ENCODE data around the gene MMP13.

DNA sequence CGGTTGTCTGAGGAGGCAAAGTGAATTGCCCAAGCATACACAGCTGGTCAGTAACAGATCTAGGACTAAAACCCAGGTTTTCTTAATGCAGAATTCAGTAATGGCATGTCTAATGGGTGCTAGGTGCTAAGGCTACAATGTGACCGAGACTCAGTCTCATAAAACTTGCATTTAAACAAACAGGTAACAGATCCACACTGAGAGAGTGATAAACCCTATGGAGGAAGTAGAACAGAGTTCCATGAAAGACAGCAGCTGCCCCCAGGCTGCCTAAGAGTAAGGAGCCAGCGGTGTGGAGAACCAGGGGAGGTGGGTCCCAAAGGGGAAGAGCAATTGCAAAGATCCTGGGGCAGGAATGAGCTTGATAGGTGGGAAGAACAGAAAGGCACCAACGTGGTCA, 27.3 kb downstream of the MMP13 start:
- TF ChIP-seq, protein P1, sequence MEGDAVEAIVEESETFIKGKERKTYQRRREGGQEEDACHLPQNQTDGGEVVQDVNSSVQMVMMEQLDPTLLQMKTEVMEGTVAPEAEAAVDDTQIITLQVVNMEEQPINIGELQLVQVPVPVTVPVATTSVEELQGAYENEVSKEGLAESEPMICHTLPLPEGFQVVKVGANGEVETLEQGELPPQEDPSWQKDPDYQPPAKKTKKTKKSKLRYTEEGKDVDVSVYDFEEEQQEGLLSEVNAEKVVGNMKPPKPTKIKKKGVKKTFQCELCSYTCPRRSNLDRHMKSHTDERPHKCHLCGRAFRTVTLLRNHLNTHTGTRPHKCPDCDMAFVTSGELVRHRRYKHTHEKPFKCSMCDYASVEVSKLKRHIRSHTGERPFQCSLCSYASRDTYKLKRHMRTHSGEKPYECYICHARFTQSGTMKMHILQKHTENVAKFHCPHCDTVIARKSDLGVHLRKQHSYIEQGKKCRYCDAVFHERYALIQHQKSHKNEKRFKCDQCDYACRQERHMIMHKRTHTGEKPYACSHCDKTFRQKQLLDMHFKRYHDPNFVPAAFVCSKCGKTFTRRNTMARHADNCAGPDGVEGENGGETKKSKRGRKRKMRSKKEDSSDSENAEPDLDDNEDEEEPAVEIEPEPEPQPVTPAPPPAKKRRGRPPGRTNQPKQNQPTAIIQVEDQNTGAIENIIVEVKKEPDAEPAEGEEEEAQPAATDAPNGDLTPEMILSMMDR (IDR thresholded peaks at IDR 0.05; ENCODE audit: extremely low read depth in 1 of 2, insufficient read depth in 1 of 2, low read depth in 1 of 2, low read length in 2 of 2): no peak
- no peak for TF ChIP-seq POLR2AphosphoS5 (IDR thresholded peaks at IDR 0.05; ENCODE audit: insufficient read depth, low read depth, low read length)
- no peak for TF ChIP-seq EZH2 (IDR thresholded peaks at IDR 0.05; ENCODE audit: borderline replicate concordance, low read depth, low read length, severe bottlenecking)
- TF ChIP-seq POLR2A (IDR thresholded peaks at IDR 0.05; ENCODE audit: low read depth, low read length): no peak
- no peak for TF ChIP-seq GATA2 (IDR thresholded peaks at IDR 0.05; ENCODE audit: insufficient read depth, insufficient read length, low read depth, low read length)
- TF ChIP-seq MAX (IDR thresholded peaks at IDR 0.05; ENCODE audit: insufficient read depth, insufficient read length): no peak
- no peak for TF ChIP-seq MYC (IDR thresholded peaks at IDR 0.05; ENCODE audit: low read depth, low read length)
- TF ChIP-seq FOS (IDR thresholded peaks at IDR 0.05; ENCODE audit: borderline replicate concordance, insufficient read depth, low read length): no peak
- no peak for TF ChIP-seq JUN (IDR thresholded peaks at IDR 0.05; ENCODE audit: borderline replicate concordance, insufficient read depth, insufficient read length, low read depth)

Data from endothelial cell of umbilical vein (primary cell).